Stimulated activated CD8-positive, alpha-beta memory T cell treated with anti-CD3 and anti-CD28 coated beads, Interleukin-4, amount 100 ng/mL, for 24 hours (primary cell): ENCODE measurements around the gene TTLL8.

Experiments
- DNase-seq: peaks from one replicate; pipeline ENCODE4 v3.0.0-alpha.2; 2020; ENCODE audit warnings: low read depth

Gene TTLL8

DNA sequence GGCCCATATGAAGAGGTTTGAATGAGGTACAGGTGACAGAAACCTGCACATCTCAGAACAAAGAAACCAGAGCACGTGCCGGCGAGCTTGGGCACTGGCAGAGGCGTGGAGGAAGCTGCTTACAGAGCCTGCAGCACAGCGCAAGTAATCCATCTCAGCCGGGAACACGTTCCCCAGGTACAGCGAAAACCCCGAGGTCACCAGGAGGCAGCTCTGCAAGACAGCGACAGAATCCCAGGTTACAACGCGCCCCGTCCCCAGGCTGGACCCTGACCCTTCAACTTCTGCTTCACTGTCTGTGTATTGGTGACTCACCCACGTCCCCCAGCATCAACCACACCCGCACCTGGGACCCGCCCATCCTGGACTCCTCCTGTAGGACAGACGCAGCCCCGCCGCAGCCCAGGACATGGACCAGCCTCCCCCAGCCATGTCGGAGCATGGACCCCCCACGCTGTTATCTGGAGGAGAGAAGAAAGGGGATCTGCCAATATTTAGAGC is 24.9 kb upstream of the TTLL8 start:
- DNase-seq: no peak

DNA sequence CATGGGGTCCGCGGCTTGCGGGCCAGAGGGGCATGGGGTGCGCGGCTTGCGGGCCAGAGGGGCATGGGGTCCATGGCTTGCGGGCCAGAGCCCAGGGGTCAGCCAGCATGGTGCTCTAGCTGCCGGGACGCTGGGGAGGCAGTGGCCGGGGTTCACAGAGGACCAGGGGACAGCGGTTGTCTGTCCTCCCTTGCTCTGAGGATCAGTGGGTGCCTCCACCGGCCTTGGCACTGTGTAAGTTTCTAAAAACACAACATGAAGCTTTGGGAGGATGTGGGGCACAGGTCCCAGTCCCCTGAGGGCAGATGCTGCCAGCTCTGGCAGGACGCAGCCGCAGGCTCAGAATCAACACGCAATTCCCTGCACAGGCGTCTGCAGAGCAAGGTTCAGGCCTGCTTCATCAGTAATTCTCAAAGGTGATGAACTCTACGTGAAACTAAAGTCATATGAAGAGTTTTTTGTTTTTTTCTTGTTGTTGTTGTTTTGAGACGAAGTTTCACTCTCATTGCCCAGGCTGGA is 24.2 kb upstream of the TTLL8 start:
- no peak for DNase-seq

DNA sequence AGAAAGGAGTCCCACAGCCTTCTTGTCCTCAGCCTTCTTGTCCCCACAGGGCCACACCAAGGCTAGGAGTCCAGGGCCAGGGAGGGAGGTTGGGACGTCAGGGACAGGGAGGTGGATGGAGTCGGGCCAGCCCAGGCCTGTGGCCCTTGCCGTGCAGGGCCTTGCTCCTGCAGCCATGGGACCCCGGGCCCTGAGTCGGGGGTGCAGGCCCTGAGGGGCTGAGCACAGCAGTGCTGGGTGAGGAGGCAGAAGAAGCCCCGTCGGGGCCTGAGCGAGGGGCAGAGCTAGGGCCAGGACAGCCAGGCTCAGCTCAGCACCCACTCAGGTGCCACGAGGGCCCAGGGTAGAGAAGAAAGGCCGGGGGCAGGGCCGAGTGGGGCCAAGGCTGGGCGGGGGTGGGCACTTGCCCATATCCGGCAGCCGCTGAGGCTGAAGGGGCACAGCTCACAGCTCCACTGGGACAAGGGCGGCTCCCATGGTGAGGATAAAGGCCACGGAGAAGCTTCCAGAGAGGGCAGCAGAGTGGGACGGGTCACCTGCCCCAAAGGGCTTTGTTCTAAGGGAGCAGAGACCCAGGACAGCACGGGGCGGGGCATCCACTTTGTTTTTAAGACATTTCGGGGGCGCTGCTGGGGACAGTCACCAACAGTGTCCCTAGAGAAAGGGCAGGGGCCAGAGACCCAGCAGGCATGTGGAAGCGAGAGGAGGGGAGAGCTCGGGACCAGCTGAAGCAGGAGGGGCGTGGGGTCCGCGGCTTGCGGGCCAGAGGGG is 23.5 kb upstream of the TTLL8 start:
- DNase-seq: no peak

DNA sequence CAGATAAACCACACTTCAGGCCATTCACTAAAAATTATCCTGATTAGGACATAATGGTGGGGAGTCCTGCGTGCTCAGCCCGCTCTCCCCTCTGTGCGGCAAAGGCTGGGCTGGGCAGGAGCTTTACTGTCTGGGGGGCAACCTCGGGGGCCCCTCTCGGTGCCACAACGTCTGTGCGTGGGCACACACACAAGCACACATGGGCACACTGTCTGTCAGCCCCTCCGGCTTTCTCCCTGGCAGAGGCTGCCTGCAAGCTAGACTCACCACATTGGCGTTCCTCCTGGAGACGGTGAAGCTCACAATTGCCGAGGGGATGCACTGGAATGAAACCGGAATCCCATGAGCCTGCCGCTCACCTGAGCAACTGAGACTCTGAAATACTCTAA is 22.0 kb upstream of the TTLL8 start:
- DNase-seq: no peak

DNA sequence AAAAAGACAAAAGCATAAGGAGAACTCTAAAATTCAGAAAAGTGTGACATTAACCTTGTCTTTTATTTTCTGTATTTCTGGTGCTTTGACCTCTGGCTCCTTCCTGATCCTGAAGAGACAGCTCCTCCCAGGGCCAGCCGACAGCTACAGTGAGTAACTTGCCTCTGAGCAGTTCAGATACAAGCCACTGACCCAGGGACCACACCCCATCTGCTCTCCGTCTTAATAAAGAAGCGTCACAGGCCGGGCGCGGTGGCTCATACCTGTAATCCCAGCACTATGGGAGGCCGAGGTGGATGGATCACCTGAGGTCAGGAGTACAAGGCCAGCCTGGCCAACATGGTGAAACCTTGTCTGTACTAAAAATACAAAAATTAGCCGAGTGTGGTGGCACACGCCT is 20.7 kb upstream of the TTLL8 start:
- no peak for DNase-seq

DNA sequence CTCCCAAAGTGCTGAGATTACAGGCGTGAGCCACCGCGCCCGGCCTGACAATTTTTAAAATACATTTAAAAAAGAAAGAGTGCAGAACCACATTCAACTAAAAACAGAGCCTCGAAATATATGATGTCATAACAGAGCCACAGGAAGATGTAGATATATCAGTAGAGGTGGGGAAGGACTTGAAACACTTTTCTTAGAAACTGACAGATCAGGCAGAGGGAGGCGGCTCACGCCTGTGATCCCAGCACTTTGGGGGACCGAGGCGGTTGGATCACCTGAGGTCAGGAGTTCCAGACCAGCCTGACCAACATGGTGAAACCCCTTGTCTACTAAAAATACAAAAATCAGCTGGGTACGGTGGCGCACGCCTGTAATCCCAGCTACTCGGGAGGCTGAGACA is 20.1 kb upstream of the TTLL8 start:
- no peak for DNase-seq

DNA sequence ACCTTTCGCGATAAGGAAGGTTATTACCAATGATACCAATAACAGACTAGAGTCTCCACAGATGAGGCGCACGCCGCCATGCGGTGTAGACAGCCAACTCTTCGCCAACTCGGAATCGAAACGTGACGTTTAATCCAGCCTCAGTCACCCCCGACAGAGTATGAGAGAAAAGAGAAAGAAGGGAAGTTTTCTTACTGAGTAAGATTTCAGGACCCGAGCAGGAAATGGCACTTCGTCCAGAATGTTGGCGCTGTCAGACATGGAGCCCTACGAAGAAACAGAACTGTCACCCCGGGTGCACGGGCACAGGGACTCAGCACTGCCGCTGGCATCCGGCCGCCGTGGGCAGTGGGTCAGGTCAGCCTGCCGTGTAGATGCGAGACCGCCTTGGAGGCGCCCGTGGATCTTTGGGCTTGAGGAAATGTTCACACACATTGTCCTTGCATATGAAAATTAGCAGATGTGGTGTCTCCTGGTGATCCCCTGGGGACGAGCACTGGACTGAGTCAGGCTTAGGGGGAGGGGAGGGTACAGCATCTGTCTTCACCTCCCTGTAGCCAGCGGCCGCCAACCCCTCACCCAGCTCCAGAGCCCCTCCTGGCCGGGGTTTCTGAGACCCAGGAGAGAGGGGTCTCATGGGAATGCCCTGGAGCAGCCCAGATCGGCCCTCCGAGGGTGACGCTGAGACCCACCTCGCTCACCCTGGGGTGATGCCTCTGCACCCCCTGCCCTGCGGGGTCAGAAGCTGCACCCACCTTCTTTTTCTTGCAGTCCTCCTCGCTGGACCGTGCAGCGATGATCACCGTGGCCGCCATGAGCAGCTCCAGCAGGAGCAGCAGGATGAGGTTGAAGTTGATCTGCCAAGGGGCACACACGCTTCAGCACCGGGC is 18.8 kb upstream of the TTLL8 start:
- DNase-seq: no peak

DNA sequence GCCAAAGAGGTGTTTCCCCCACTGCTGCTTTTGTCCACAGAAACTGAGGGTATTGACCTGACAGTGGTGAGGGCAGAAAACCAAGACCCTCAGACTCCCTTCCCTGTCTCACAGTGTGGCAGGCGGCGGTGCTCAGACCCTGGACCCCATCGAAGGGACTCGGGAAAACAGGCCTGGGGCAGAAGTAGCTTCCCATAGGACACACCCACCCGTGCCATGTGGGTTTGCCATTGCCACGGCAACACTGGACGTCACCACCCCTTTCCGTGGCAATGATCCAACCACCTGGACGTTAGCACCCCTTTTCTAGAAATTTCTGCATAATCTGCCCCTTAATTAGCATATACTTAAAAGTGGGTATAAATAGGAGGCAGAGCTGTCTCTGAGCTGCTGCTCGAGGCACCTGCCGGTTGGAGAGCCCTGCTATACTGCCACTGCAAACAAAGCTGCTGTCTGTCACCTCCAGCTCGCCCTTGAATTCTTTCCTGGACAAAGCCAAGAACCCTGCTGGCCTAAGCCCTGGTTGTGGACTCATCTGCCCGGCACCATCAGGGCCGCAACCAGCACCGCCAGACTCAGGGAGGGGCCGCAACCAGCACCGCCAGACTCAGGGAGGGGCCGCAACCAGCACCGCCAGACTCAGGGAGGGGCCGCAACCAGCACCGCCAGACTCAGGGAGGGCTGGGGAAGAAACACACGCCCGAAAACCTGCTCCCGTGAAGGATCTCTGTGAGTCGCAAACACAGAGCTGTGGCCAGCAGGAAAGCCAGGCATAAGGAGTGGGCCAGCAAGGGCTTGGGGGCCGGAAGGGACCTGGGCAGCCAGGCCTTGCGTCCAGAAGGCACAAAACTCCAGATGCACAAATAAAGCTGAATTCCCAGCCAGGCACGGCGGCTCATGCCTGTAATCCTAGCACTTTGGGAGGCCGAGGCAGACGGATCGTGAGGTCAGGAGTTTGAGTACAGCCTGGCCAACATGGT is 16.7 kb upstream of the TTLL8 start:
- no peak for DNase-seq

DNA sequence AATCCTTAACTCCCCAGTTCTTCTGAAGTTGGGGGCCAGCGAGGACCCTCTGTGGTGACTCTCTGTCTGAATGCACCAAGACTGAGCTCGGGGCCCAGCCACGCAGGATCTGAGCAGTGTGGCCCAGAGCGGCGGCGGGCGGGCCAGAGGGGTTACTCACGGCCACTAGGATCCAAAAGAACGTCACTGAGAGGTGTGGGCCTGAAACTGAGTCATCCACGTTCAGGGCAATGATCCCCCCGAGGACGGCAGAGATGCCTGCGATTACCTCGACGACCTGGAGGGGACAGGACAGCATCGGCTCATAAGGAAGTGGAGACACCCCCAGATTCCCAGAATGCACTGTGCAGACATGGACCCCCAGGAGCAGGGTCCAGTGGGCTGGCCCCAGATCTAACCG is 16.0 kb upstream of the TTLL8 start:
- no peak for DNase-seq

DNA sequence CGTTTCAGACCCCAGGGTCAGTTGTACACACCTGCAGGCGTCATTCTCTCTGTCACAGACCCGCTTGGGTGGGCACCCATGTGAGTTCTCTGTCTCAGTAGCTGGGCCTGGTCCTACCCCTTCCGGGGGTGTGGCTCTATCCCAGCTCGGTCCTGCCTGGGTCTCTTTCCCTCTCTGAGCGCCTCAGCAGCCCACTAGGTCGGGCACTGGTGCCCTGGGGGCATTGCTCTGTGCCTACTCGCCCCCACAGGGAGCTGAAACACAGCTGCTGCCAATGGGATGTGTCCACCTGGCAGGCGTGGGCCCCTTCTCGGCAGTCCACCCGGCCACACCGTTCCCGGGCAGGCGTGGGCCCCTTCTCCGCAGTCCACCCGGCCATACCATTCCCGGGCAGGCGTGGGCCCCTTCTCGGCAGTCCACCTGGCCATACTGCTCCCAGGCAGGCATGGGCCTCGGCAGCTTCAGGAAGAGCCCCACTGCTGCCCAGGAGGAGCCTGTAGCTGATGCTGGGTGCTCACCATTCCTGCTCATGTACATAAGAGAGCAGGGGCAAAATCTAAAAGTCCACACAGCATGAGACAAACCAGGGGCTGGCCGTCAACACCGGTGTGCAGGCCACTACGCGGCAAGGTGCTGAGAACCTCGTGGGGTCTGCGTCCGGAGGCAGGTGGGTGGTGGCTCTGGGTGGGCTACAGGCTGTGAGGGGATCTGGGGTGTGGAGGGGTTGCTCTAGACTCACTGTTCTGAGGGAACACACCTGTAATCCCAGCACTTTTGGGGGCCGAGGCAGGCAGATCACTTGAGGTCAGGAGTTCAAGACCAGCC is 14.8 kb upstream of the TTLL8 start:
- no peak for DNase-seq

DNA sequence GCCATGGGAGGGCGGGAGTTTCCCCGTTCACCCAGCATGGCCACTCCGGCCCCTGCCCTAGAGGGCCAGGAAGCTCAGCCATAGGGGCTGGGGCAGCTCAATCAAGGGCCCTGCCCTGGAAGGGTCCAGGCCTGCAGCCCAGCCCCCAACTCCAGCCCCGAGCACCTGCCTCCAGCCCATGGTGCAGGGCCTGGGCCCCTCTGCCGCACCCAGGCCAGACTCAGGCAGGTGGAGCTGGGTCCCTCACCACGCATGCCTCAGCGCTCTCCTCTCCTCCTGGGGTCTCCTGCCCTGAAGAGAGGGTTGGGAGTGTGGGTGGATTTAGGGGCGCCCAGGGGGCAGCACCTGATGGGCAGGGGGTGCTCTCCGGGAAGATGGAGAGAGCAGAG is 14.1 kb upstream of the TTLL8 start:
- DNase-seq: no peak

DNA sequence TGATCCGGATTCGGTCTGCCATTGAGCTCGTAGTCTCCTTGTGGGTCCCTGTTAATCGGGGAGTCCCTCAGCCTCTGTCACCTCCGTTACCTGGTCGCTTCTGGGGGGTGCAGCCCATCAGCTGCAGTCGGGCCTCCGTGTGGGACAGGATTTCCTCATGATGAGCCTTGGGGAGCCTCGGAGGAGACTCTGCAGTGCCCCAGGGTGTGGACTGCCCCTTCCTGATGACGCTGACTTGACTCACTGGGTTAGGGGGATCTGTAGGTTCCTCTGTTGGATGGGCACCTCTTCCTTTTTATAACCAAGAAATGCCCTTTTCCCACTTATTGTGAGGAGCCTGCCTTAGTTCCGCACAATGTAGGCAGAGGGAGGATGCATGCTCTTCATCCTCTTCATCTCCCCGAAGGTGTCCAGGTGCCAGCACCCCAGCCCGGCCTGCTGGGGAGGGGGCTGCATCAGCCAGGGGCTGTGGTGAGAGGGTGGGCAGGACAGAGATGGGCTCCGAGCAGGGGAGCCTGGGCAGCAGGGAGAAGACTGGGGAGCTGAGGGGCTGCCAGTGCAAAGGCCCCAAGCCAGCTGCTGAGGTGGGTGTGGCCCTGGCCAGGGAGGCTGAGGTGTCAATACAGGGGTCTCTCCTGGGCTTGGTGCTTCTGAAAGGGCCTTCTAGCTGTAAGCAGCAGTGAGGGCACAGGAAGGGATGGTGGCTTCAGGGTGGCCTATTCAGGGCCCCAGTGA is 13.5 kb upstream of the TTLL8 start:
- DNase-seq: no peak

DNA sequence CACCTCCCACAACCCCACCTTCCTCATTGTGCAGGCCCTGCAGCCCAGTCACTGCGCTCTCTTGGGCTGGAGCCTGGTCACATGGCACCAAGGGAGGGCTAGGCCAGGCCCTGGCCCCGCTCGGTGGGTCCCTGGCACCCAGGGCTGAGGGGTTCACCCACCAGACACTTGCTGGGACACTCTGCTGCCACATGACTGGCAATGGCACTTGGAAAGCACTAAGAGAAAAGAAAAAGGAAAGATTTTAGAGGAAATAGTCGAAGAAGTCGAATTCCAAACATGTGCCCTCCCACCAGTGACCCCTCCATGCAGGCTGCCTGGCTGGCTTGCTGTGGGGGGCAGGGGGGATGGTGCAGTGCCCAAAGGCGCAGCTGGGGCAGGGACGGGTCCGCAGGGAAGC is 12.3 kb upstream of the TTLL8 start:
- no peak for DNase-seq

DNA sequence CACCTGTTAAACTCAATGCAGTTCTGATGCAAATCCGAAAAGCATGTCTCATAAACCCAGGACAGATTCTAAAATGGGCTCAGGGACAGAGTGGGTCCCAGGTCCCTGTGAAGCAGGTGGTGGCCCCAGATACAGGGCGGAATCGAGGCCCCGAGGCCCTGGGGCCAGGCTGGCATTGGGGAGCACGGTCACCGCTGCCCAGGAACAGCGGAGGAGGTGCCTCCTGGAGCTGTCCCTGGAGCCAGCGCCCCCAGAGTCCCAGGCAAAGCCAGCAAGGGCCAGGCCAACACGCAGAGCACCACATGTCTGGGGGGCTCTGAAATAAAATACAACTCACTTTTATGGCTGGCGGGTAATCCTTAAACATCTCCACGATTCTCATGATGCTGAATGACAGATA is 10.0 kb upstream of the TTLL8 start:
- no peak for DNase-seq

DNA sequence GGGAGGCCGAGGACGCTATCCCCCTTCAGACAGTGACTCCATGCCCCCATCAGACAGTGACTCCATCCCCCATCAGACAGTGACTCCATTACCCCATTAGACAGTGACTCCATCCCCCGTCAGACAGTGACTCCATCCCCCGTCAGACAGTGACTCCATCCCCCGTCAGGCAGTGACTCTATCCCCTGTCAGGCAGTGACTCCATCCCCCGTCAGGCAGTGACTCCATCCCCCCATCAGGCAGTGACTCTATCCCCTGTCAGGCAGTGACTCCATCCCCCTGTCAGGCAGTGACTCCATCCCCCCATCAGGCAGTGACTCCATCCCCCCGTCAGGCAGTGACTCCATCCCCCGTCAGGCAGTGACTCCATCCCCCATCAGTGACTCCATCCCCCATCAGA is 9.1 kb upstream of the TTLL8 start:
- no peak for DNase-seq

DNA sequence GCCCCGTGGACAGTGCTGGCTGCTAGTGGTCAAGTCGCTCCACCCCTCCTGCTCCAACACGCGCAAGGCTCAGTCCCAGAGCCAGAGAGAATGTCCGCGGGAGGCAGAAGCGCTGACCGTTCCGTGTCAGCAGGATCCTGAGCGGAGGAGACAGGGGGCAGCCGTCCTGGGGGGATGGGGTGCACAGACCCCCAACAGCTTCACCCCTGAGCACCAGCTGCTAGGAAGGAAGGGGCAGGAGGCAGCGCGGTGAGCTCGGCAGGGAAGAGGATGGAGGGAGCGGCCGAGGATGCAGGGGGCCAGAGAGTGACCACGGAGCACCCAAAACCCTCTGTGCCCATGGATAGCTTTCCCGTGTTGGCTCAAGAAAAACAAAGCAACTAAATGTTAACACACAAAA is 6.4 kb upstream of the TTLL8 start:
- DNase-seq: no peak

DNA sequence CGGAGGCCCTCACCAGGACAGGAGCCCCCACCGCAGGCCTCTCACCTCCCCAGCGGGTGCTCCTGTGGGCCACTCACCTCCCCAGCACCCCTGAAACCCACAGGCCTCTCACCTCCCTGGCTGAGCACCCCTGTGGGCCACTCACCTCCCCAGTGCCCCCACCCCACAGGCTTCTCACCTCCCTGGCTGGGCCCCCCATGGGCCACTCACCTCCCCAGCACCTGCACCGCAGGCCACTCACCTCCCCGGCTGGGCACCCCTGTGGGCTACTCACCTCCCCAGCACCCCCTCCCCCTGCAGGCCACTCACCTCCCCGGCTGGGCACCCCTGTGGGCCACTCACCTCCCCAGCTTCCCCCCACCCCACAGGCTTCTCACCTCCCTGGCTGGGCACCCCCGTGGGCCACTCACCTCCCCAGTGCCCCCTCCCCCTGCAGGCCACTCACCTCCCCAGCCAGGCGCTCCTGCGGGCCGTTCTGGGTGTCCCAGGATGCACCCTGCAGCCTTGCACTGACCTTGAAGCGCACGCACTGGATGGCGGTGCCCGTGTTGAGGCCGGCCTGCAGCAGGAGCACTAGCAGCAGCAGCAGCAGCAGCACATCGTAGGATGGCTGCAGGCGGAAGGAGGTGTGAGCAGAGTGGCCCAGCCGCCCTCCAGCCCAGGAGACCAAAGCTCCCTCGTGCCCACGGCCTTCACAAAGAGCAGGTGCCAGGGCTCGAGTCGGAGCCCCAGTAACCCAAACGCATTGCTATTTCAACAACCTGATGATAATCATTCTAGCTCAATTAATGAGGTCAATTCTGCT is 5.7 kb upstream of the TTLL8 start:
- DNase-seq: no peak

DNA sequence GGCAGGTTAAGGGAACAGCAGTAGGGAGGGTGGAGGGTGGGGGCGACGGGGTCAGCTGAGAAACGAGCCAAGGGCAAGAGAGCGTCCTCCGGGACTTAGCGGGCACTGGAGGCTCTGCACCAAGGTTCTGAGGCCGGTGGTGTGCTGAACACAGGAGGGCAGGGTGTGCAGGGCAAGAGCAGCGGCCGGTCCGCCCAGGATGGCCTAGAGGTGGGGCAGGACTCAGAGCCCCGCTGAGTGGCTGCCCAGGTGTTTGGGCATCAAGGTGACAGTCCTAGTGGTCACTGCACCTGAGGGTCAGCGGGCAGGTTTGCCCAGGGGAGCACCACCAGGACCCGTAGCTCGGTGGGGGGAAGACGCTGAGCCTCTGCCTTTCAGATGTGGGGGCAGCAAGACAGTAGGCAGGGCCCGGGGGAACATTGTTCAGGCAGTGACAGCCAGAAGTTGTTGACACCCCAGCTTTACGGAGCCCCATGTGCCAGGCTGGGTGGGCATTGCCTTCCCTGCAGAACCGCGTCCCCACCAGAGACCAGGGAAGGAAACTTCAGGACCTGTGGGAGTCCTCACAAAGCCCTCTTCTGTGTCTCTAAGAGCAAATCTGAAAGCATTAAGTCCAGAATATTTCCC is 4.5 kb upstream of the TTLL8 start:
- DNase-seq: no peak

DNA sequence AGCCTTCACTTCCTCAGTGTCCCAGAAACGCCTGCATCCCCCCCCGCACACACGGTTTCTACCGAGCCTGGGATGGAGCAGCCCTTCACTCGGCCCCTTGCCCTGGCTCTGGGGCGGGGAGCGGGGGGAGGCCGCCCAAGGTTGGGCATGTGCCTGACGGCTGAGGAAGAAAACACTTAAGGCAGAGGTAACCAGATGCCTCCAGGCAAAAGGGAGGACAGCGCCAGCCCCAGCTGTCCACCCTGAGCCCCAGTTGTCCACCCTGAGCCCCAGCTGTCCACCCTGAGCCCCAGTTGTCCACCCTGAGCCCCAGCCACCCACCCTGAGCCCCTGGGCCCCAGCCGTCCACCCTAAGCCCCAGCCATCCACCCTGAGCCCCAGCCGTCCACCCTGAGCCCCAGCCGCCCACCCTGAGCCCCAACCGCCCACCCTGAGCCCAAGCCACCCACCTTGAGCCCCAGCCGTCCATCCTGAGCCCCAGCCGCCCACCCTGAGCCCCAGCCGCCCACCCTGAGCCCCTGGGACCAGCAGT is 3.8 kb upstream of the TTLL8 start:
- no peak for DNase-seq
